Vagina (tissue), 2 donors: ENCODE data around the gene TMEM233.

ENCODE experiments used
- CTCF ChIP-seq, 3 experiments: fragments of 450-650 bp in 2 of 3; fragments of 200-600 bp in 1 of 3; sonication (generic) in 1 of 3; IDR thresholded peaks; one replicate each; pipeline ENCODE4 v1.5.1; 2017 to 2019; ENCODE audit warnings: antibody characterized with exemption in 3 of 3, mild to moderate bottlenecking in 2 of 3, moderate library complexity in 2 of 3
- POLR2A ChIP-seq, 2 donors: fragments of 450-650 bp; IDR thresholded peaks; one replicate each; pipeline ENCODE4 v1.6.1; 2017; ENCODE audit warnings: antibody characterized with exemption in 2 of 2, mild to moderate bottlenecking in 2 of 2, moderate library complexity in 2 of 2
- POLR2AphosphoS5 ChIP-seq, 2 donors: sonication (generic); formaldehyde crosslinking; IDR thresholded peaks; one replicate each; pipeline ENCODE4 v1.9.0; 2017; ENCODE audit warnings: antibody characterized with exemption in 2 of 2, mild to moderate bottlenecking in 2 of 2, low read depth in 1 of 2; ENCODE audit not compliant: insufficient read depth in 1 of 2

GRCh38 chr12:119546340-119546739 lies 47.2 kb upstream of the TMEM233 start:
- TF ChIP-seq CTCF (IDR thresholded peaks at IDR 0.05) (no peak), POLR2A (IDR thresholded peaks at IDR 0.05) (no peak), POLR2AphosphoS5 (IDR thresholded peaks at IDR 0.05; ENCODE audit: insufficient read depth in 1 of 2, low read depth in 1 of 2) (no peak)
